GM21390 (cell line): ENCODE results near the gene CACNA1B.

ENCODE experiments used
- ATAC-seq: cut with Tn5 transposase; IDR thresholded peaks from one replicate; pipeline ENCODE4 v1.9.1; 2021; ENCODE audit not compliant: unreplicated experiment

The CACNA1B gene

DNA sequence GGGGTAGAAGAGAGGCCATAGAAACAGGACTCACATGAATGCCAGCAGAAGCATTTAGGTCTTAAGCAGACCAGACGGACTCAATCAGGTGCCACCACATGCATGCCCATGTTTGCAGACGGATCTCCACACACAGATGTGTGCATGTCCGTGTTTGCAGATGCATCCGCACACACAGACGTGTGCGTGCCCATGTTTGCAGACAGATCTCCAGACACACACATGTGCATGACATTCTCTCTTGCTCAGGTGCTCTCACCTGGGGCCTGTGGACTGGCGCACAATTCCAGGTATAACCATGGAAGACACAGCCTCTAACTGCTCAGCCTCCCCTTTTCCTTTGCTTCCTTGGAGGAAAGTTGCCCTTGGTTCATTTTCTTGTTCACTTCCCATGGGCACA, 148.3 kb downstream of the CACNA1B start:
- no peak for ATAC-seq

DNA sequence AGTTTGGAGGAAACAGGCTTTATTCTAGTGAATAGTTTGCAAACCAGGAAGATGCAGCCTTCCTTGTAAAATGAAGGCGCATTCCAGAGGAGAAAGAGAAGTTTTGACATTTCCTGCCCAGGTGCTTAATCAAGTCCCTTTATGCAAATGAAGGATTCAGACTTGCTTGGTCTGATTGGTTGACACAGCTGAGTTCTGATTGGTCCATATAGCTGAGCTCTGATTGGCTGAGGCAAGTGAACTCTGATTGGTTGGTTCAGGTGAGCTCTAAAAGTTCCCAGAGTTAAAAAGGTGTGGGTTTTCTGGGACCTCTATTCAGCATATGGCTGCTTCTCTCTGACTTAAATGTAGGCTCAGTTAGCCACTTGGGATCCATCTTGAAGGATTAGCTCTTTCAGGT, 151.0 kb downstream of the CACNA1B start:
- ATAC-seq: no peak

DNA sequence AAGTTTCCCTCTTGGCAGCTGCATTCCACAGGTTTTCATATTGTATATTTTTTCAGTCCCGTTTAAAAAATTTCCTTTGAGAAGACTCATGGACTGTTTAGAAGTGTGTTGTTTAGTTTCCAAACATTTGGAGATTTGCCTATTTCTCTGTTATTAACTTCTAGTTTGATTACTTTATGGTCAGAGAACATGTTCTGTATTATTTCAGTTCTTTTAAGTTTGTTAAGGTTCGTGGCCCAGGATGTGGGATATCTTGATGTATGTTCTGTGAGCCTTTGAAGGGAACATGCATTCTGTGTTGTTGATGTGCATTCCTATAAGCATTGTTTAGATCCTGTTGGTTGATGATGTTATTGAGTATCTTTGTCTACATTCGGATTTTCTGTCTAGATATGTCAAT, 153.6 kb downstream of the CACNA1B start:
- ATAC-seq: no peak

DNA sequence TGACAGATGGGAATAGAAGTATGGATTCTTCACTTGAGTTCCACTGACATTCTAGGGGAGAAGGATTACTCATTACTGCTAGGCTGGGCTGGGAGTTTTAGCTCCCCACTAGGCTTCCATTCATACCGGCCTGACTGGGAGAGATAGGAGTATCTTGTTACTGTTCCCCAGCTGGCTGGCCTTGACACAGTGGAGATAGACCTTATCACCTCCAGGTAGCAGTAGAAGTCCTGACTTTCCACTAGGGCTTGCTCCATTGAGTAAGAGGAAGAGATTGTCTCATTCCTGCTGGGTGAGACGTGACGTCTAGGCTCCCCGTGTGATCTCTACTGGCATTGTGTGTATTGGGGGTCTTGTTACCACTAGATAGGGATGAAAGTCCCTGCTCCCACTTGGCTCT, 156.4 kb downstream of the CACNA1B start:
- no peak for ATAC-seq

DNA sequence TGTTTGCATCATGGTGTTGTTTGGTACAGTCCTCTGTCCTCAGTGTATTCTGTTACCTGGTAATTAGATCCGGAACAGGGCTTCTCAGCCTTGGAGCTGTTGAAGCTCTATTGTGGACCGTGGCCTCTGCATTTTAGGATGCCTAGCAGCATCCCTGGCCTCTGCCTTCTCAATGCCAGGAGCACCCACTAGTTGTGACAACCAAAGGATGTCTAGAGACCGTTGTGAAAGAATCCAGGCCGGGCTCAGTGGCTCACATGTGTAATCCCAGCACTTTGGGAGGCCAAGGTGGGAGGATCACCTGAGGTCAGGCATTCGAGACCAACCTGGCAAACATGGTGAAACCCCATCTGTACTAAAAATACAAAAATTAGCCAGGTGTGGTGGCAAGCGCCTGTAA, 159.6 kb downstream of the CACNA1B start:
- ATAC-seq: no peak

DNA sequence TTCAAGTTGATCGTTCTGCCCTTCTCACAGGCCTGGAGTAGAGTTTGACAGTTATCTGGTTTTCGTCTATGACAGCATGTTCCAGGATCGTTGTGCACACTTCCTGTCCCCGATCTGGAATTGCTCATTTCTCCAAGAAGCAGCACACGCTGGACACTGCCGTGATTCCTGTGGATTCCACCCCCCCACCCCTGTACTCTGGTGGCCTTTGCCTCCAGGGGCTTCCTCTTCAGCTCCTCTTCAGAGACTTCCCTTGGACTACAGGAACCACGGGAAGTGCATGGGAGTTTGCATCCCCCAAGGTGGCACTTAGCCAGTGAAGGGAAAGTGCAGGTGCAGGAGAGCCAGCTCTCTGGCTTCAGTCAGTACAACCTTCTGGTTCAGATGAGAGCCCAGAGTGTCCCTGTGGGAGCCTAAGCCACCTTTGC, 160.7 kb downstream of the CACNA1B start:
- no peak for ATAC-seq

DNA sequence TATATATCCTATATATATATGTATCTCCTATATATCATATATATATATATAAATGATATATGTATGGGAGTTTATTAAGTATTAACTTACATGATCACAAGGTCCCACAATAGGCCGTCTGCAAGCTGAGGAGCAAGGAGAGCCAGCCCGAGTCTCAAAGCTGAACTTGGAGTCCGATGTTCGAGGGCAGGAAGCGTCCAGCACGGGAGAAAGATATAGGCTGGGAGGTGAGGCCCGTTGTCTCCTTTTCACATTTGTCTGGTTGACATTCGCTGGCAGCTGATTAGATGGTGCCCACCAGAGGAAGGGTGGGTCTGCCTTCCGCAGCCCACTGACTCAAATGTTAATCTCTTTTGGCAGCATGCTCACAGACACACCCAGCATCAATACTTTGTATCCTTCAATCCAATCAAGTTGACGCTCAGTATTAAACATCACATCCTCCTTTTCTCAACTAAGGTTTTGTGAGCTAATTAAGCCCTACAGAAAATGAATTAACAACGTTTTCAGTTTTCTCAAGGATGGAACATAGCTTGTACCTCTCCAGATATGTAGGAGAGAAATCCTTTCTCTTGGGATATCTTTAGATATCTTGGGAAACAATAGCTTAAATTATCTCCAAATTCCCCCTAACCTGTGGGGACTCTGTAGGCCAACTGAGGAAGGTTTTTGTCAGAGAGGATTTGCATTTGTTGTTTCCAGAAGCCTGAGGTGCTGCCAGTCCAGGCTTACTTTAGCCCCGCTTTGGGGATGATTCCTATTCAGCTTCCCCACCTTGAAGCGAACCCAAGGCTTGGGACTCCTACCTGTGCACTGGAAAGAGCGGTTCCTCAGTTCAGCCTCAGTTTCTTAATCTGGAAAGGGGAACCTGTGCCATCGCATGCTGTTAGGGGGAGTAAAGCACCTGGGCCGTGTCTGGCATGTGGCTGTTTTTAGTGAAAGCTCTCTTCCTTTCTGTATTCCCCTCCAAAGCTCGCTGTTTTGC, 163.2 kb downstream of the CACNA1B start:
- ATAC-seq: no peak

DNA sequence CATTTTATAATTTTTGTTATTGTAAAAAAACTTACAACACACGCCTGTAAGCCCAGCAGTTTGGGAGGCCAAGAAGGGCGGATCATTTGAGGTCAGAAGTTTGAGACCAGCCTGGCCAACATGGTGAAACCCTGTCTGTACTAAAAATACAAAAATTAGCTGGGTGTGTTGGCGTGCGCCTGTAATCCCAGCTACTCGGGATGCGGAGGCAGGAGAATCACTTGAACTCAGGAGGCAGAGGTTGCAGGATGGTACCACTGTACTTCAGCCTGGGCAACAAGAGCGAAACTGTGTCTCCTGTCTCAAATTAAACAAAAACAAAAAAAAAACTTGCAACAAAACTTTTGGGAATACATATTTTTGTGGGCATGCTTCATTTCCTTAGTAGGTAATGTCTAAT, 164.6 kb downstream of the CACNA1B start:
- ATAC-seq: no peak

DNA sequence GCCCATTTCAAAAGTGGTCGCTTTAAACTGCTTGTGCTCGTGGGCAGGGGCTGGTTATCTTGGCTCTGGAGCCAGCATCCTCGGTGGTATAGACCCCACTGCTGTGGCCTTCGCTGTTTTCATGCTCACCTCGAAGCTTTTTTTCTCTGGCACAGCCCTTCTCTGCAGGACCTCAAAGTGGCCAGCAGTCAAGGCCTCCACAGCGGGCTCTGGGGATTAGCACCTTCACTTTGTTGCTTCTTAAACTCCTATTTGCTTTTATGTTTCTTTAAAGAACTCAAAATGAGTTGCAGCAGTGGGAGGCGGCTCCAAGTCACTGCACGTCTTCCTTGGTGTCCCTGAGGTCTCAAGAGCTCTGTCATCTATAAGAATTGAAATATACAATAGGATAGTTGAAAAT, 165.1 kb downstream of the CACNA1B start:
- ATAC-seq: no peak

DNA sequence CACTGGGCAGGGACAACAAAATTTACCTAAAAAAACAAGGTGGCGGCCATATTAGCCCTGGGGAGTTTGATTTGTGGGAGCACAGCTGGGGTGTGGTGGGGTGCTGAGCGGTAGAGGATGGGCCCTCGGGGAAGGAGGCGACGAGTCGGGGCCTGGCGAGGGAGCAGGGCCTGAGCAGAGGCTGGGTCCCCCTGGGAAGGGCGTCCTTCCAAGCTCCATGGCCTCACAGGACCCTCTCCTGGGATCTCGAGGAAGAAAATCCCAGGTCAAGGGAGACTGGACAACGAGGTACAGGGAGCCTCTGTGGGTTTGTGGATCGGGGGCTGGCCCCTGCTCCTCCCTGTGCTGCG, 165.5 kb downstream of the CACNA1B start:
- ATAC-seq: no peak

DNA sequence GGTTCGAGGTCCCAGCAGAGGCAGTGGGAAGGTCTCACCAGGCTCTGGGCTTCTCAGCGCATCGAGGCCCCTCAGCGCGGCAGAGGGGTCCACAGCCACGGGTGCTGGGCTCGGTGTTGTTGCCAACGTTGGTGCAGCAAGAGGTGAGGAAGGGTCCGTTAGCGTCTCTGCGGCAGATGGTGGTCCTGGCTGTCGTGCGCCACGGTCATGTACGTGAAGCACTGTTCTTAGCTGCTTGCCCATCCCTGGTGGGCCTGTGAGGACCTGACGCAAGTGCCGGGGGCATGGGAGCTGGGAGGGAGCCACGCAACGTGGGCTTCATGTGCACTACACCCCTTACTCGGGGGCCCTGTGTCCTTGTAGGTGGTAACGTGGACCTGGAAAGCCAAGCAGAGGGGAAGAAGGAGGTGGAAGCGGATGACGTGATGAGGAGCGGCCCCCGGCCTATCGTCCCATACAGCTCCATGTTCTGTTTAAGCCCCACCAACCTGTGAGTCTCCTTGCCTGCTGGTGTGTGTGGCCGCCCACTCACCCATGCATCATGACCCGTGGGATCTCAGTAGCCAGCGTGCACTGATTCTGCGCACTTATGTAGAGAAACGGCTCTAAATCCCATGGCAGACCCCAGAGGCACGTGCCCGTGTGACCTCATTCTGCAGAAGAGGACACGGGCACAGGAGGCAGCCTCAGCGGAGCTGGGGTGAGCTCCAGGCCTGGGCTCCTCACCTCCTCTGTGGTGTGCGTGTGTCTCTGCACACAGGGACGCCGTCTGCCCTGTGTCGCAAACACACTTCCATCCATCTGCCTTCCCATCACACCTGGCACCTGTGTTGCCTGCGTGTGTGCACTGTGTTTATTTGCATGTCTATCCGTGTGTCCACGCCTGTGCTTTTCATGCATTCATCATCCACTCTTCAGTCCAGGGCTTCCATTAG, 166.1 kb downstream of the CACNA1B start:
- ATAC-seq: no peak

DNA sequence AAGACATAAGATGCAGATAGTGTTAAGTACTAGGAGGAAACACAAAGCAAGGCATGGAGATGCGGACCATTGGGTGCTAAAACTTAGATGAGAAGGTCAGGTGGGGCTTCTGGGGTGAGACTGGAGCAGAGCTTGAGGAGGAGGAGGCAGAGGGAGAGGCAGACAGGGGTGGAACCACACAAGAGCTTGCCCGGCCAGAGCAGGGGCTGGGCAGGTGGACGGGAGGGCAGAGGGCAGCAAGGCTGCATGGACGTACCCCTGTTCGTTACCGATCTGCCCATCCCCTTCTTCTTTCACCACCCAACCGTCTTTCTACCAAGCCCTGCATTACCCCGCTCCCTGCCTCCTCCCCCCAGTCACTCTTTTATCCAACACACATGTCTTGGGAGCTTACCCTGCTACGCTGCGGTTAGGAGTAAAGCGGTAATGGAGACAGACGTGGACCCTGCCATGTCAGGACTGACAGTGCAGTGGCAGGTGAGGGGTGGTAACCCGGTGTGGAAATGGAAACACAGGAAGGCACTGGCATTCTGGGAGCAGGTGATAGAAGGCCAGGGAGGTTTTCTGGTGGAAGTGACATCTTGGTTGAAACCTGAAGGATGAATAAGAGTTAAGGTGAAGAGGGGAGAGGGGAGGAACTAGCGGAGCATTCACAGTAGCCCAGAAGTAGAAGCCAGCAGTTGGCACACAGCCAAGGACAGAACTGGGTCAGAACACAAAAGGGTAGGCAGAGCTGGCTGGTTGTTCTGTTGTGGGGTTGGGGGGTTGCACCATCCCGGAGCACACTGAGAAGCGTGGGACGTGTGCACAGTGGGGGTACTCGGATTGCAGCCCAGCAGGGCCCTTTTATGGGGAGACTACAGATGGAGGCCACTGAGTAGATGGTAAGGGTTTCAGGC, 167.2 kb downstream of the CACNA1B start:
- ATAC-seq: no peak

DNA sequence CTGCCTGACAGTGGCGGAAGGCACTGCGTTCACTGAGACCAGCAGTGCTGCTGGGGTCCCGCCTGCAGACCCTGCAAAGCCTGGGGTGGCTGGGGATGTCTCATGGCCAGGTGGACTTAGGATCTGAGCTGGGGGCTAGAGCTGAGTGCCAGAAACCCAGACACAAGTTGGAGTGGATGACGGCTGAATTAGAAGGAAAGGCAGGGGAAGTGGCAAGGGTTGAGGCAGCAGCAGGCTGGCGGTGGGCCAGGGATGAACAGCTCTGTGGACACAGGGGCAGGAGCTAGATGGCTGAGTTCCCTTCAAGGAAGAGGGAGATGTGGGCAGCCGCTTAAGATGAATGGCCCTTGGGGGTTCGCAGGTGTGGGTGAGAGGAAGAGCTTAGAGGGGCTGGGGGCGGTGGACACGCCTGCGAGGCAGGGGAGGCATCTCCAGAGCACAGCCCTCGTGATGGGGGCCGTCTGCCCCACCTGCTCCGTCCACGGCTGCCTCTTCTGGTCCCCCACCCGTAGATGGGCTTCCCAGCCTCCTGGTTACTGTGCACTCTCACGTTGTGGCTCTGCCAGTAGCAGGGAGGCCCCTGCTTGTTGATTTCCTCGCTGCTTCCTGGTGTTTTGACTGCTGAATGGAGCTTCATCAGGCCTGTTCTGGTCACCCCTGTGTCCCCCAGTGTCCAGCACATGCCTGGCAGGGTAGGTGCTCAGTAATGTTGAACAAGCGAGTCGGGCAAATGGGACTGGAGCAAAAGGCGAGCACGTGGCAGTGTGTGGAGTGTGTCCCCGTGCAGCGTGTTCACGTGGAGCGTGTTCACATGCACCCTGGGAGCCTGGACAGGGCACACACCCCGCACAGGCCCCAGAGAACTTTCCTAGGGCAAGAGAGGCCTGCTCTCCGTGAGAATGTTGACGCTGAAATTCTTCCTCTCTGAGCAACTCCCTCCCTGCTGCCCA, 168.2 kb downstream of the CACNA1B start:
- ATAC-seq: no peak

DNA sequence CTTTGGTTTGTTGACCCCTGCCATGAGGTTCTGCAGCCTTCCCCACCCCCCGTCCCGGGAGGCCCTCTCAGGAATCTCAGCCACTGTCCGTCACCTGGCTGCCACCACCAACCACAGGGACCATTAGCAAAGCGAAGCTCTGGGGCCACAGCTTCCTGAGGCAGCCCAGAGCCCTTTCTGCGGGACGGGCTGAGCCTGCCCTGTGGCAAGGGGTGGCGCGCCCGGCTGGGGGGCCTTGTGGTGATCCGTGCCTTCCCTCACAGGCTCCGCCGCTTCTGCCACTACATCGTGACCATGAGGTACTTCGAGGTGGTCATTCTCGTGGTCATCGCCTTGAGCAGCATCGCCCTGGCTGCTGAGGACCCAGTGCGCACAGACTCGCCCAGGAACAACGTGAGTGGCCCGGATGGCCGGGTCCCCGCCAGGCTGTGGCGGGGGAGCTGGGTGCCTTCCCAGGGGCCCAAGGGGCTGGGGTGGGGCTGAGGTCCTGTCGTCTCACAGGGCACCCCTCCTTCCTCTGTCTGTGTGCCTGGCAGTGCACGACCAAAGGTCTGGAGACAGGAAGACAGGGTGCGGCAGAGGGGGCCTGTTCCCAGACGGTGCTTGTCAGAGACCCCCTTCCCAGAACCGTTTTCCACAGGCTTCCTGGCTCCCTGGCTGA, 169.2 kb downstream of the CACNA1B start:
- no peak for ATAC-seq

DNA sequence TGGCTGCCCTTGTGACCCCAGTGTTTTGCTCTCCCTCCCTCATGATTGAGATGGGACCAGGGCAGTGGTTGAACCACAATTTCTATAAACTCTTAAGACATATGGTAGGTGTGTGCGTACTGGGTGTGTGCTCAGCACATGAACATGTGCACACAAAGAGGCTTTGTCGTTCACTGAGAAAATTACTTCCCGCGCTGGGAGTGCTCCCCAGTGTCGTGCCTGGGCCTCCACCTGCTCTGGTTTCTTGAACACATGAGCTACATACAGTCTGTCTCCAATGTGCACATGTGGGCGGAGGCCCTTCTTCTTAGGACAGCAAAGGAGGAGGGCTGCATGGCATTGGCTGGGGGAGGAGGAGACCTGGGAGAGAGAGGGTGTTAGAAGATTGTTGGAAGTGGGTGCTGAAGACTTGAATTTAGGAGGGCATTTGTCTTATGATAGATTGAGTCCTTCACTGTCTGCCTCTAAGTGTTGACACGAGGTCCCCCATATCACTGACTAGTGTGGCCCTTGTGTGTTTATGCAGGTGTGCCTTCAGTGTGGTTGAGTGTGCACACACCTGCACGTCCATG, 170.0 kb downstream of the CACNA1B start:
- no peak for ATAC-seq

DNA sequence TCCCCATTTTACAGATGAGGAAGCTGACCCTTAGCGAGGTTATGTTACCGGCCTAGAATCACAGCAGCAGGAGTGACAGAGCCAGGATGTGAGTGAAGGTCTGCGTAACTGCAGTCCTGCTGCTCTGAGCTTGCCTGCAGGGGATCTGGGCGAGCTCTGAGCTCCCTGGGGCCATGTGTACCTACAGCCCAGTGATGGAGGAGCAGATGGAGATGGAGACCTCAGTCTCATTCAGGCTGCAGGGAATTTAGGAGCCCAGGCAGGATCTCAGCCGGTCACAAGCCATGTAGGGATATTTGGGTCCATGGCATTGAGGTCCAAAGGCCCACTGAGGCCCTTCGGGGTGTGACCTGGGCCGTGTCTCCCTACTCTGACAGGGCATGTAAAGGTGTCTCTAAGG, 170.6 kb downstream of the CACNA1B start:
- ATAC-seq: no peak

DNA sequence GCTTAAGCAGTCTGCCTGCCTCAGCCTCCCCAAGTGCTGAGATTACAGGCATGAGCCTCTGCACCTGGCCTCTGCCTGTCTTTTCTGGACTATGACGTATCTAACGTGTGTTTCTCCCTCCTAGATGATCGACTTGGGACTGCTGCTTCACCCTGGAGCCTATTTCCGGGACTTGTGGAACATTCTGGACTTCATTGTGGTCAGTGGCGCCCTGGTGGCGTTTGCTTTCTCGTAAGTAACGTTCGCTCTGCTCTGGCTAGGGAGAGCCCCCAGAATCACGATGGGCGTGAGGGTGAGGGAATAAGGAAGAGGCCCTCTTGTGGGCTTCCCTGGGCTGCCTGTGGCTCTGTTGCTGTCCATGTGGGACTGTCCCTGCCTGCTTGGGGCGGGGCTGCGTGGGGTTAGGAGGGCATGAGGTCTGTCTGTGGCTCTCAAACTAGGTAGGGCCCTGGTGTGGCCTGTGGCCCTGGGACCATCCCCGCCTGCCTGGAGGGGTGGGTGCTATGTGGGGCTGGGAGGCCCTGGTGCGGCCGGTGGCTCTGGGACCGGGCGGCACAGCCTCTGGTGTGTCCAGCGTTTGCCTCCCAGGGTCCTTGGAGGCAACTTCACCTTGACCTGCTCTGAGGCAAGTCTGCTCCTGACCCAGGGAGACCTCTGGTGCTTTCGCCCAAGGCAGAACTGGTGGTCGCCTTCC, 171.7 kb downstream of the CACNA1B start:
- no peak for ATAC-seq

DNA sequence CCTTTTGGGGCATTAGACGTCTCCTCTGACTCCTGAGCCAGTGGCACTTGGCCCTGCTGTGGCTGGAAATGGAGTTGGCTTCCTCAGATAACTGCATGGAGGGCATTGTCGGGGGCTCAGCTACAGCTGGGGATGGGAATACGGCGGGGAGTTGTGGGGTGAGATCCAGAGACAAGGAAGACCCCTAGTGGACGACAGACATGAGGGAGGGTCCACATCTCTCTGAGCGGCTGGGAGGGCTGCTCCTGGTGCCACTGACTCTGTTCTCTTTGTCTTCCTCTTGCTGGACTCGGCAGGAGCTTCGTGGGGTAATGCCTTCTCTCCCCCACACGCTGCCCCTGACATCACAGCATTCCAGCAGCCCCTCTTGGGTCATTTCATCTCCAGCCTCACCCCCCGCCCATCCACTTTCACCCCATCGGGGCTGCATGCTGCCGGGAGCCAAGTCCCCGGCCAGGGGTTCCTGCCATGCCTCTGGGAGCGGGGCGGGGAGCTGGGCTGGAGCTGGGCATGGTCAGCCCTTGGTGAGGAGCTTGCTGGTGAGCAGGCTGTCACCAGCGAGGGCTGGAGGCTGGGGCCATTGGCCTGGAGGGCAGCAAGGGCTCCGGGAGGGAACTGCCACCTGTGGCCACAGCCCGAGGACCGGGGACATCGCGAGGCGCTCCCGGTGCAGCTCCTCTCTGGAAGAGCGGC, 172.3 kb downstream of the CACNA1B start:
- no peak for ATAC-seq
